HG02870 (cell line): ENCODE measurements around the gene SF3B1.
"Not testable (repeated sequence)": the region's sequence is repeated elsewhere in the genome, so short reads cannot be mapped to it uniquely, and the experiment has no call there.

Experiments used
- ATAC-seq: cut with Tn5 transposase; IDR thresholded peaks from one replicate; pipeline ENCODE4 v1.9.1; 2021; ENCODE audit warnings: mild to moderate bottlenecking, moderate library complexity; ENCODE audit not compliant: unreplicated experiment

The SF3B1 gene

GRCh38 chr2:197437380-197437779 lies 2.6 kb upstream of the SF3B1 start:
- ATAC-seq, result no peak

GRCh38 chr2:197435598-197436420 lies 981 bp upstream of the SF3B1 start:
- ATAC-seq, result no peak

GRCh38 chr2:197433780-197434438 lies 919 bp downstream of the SF3B1 start:
- no peak for ATAC-seq

- ATAC-seq, result not testable (repeated sequence)
These were observed 2.3 kb downstream of the SF3B1 start for GRCh38 chr2:197432527-197432926.

GRCh38 chr2:197431858-197432257 lies 3.0 kb downstream of the SF3B1 start:
- ATAC-seq, result no peak

- no peak for ATAC-seq
These were observed 6.8 kb downstream of the SF3B1 start for GRCh38 chr2:197427986-197428385.

- no peak for ATAC-seq
These were observed 7.9 kb downstream of the SF3B1 start for GRCh38 chr2:197426723-197427603.

GRCh38 chr2:197425550-197425949 lies 9.3 kb downstream of the SF3B1 start:
- ATAC-seq, result no peak

GRCh38 chr2:197423307-197423706 lies 11.5 kb downstream of the SF3B1 start:
- no peak for ATAC-seq

- no peak for ATAC-seq
These were observed 15.4 kb downstream of the SF3B1 start for GRCh38 chr2:197419438-197419837.

GRCh38 chr2:197416268-197416667 lies 18.6 kb downstream of the SF3B1 start:
- ATAC-seq, result no peak

GRCh38 chr2:197414515-197414914 lies 20.3 kb downstream of the SF3B1 start:
- ATAC-seq, result no peak

- ATAC-seq, result no peak
These were observed 20.8 kb downstream of the SF3B1 start for GRCh38 chr2:197414039-197414438.

- no peak for ATAC-seq
These were observed 29.2 kb downstream of the SF3B1 start for GRCh38 chr2:197405582-197405981.

GRCh38 chr2:197399887-197400540 lies 34.8 kb downstream of the SF3B1 start:
- no peak for ATAC-seq

GRCh38 chr2:197398913-197399312 lies 35.9 kb downstream of the SF3B1 start:
- no peak for ATAC-seq

GRCh38 chr2:197391220-197391717 lies 43.6 kb downstream of the SF3B1 start:
- ATAC-seq, result no peak

GRCh38 chr2:197388866-197389587 lies 45.8 kb downstream of the SF3B1 start:
- ATAC-seq, result no peak

GRCh38 chr2:197387179-197387578 lies 47.6 kb downstream of the SF3B1 start:
- ATAC-seq, result no peak

- no peak for ATAC-seq
These were observed 48.6 kb downstream of the SF3B1 start for GRCh38 chr2:197386242-197386641.
